GM12878 (cell line): Measurements from ENCODE around the gene ACYP2. TPM values are rescaled to one million over a fixed set of nuclear protein-coding genes. Genes with fewer than 3 reads are reported as not detected.

Experiments used
- ATAC-seq: fragments of 200-7000 bp; cut with Tn5 transposase; 3 replicates; pipeline ENCODE4 v1.9.1; 2020; ENCODE audit warnings: mild to moderate bottlenecking, moderate library complexity
- BruUV-seq: library from RNA; stranded (reverse); fragments of 400-500 nt; replicated peaks from 2 replicates; lab custom pipeline; 2021; lab: Mats Ljungman, UMichigan
- CTCF ChIA-PET: fragments of 300-600 bp; sonication (Branson Sonifier 250); formaldehyde crosslinking; extraction: SDS; loops from one replicate; lab custom pipeline; 2021; ENCODE audit warnings: inconsistent platforms; lab: Yijun Ruan, JAX
- POLR2A ChIA-PET: fragments of 350-600 bp; formaldehyde crosslinking; extraction: SDS; loops from one replicate; lab custom pipeline; 2021; ENCODE audit warnings: inconsistent platforms; lab: Charles Lee
- RAD21 ChIA-PET: fragments of 300-600 bp; sonication (Branson Sonifier 250); formaldehyde crosslinking; loops from one replicate; lab custom pipeline; 2023; ENCODE audit warnings: antibody characterized with exemption; ENCODE audit not compliant: unreplicated experiment; lab: Charles Lee
- SMC1A ChIA-PET: fragments of 300-600 bp; sonication (Branson Sonifier 250); formaldehyde crosslinking; loops from one replicate; lab custom pipeline; 2023; ENCODE audit not compliant: unreplicated experiment, uncharacterized antibody; lab: Charles Lee
- DNase-seq: peaks from one replicate; pipeline ENCODE4 v3.0.0-alpha.2; 2011; ENCODE audit warnings: low read depth, low spot score
- FAIRE-seq: peaks from 3 replicates; lab custom pipeline; 2011; peaks lifted over from hg19 to GRCh38; lab: Jason Lieb, UNC
- H2AFZ ChIP-seq: 2 replicates; pipeline ENCODE4 v1.6.0; 2011; ENCODE audit warnings: low read depth, low read length, control low read depth; ENCODE audit not compliant: control insufficient read depth
- H3K27ac ChIP-seq: 2 replicates; pipeline ENCODE4 v1.5.1; 2011; ENCODE audit warnings: control low read depth; ENCODE audit not compliant: control insufficient read depth, insufficient read depth
- H3K27me3 ChIP-seq, 2 experiments: replicated peaks in 1 of 2; 2 replicates each; pipeline versions ENCODE4 v1.6.0 to v1.6.1; 2011; ENCODE audit warnings: low read length in 1 of 2; ENCODE audit not compliant: control insufficient read depth in 2 of 2, insufficient read depth in 2 of 2
- H3K36me3 ChIP-seq, 2 experiments: 2 replicates each; pipeline ENCODE4 v1.5.1; 2011; ENCODE audit warnings: low read length in 1 of 2; ENCODE audit not compliant: control insufficient read depth in 2 of 2, insufficient read depth in 2 of 2
- H3K4me1 ChIP-seq: 2 replicates; pipeline ENCODE4 v1.6.1; 2011; ENCODE audit warnings: mild to moderate bottlenecking, low read length, moderate library complexity, mixed read lengths; ENCODE audit not compliant: control insufficient read depth, insufficient read depth
- H3K4me2 ChIP-seq: 2 replicates; pipeline ENCODE4 v1.6.0; 2011; ENCODE audit warnings: control low read depth; ENCODE audit not compliant: control insufficient read depth, insufficient read depth
- H3K4me3 ChIP-seq: fragments of 200-600 bp; sonication (generic); 2 replicates; pipeline ENCODE4 v1.5.1; 2016
- H3K79me2 ChIP-seq: 2 replicates; pipeline ENCODE4 v1.6.0; 2011; ENCODE audit warnings: low read length; ENCODE audit not compliant: control insufficient read depth, insufficient read depth
- H3K9ac ChIP-seq: 2 replicates; pipeline ENCODE4 v1.8.0; 2011; ENCODE audit warnings: low read length, control low read depth, mixed read lengths; ENCODE audit not compliant: control insufficient read depth, insufficient read depth
- H3K9me3 ChIP-seq: replicated peaks from 3 replicates; pipeline ENCODE4 v1.5.1; 2011; ENCODE audit warnings: mild to moderate bottlenecking, low read length; ENCODE audit not compliant: control insufficient read depth, insufficient read depth
- H4K20me1 ChIP-seq: 2 replicates; pipeline ENCODE4 v1.6.0; 2011; ENCODE audit not compliant: control insufficient read depth, insufficient read depth
- BHLHE40 ChIP-seq, 2 experiments: fragments of 450-650 bp in 1 of 2; IDR thresholded peaks; 2 replicates each; pipeline ENCODE4 v1.6.1; 2011 to 2017; ENCODE audit warnings: low read depth in 2 of 2, borderline replicate concordance in 1 of 2, improper control_type of control experiment in 1 of 2, low read length in 1 of 2, mild to moderate bottlenecking in 1 of 2
- BRCA1 ChIP-seq: IDR thresholded peaks from 2 replicates; pipeline ENCODE4 v1.6.1; 2011; ENCODE audit warnings: low read depth, low read length, improper control_type of control experiment
- HDGF ChIP-seq: fragments of 450-650 bp; IDR thresholded peaks from 2 replicates; pipeline ENCODE4 v1.6.1; 2016; ENCODE audit warnings: antibody characterized with exemption
- KAT2A ChIP-seq: conservative IDR thresholded peaks from 2 replicates; pipeline ENCODE4 v1.6.1; 2011; ENCODE audit warnings: low read depth, low read length; ENCODE audit not compliant: control insufficient read depth
- SMC3 ChIP-seq: IDR thresholded peaks from 2 replicates; pipeline ENCODE4 v1.6.1; 2011; ENCODE audit warnings: low read length, improper control_type of control experiment, borderline replicate concordance
- TAF1 ChIP-seq: IDR thresholded peaks from 2 replicates; pipeline ENCODE4 v1.6.1; 2011; ENCODE audit warnings: mild to moderate bottlenecking, low read depth, low read length, borderline replicate concordance
- TCF7 ChIP-seq: IDR thresholded peaks from 2 replicates; pipeline ENCODE4 v1.6.1; 2014; ENCODE audit warnings: antibody characterized with exemption, borderline replicate concordance
- WGBS: methylation state at CpG from one replicate; pipeline ENCODE4 v1.1.6; 2016; ENCODE audit warnings: low lambda C conversion rate; ENCODE audit not compliant: insufficient replicate concordance, insufficient coverage; ENCODE audit errors: missing lambda C conversion rate; 5-methylcytosine and 5-hydroxymethylcytosine counted together
- in situ Hi-C: fragments of 300-500 bp; cut with MboI; formaldehyde crosslinking; loops from 9 replicates; pipeline ENCODE4 v1.14.3; 2018; ENCODE audit warnings: mixed read lengths
- intact Hi-C: fragments of 100-400 bp; cut with micrococcal nuclease; formaldehyde crosslinking; loops from one replicate; pipeline ENCODE4 v1.14.2; 2022; ENCODE audit not compliant: unreplicated experiment
- polyA plus RNA-seq, 11 experiments: library from polyadenylated mRNA; depleted of rRNA in 4 of 11; unstranded in 6 of 11; stranded (reverse) in 5 of 11; fragments of >200 nt; fragmentation: Nextera tagmentation in 4 of 11; fragmentation: Illumina TruSeq in 1 of 11; extraction: Ambion mirVana in 4 of 11; extraction: Trizol in 1 of 11; gene quantifications; 1 replicate in 1 of 11; 2 replicates in 10 of 11; pipeline versions ENCODE4 v1.2.1 to v1.2.3, GENCODE V29; 2011 to 2016; ENCODE audit warnings: inconsistent platforms in 2 of 11, missing spikeins in 2 of 11, low read depth in 1 of 11
- total RNA-seq, 4 experiments: library from RNA; depleted of rRNA in 3 of 4; stranded (reverse); fragments of >200 nt in 3 of 4; fragmentation: Illumina TruSeq in 1 of 4; extraction: Trizol in 1 of 4; gene quantifications; 2 replicates each; pipeline versions ENCODE4 v1.2.1 to v1.2.3, GENCODE V29; 2013 to 2021
- TF ChIP-seq, protein P1 (sequence below): fragments of 450-650 bp; conservative IDR thresholded peaks from 2 replicates; pipeline ENCODE4 v1.6.1; 2017; ENCODE audit warnings: mild to moderate bottlenecking, moderate library complexity

ACYP2 gene
- total and polyA plus RNA-seq, 10 of the 15 experiments (the other 5 are each of a cell fraction or from before 2014, with no cell fraction given), result 4.2 to 16.3 (median 9.0) TPM

DNA sequence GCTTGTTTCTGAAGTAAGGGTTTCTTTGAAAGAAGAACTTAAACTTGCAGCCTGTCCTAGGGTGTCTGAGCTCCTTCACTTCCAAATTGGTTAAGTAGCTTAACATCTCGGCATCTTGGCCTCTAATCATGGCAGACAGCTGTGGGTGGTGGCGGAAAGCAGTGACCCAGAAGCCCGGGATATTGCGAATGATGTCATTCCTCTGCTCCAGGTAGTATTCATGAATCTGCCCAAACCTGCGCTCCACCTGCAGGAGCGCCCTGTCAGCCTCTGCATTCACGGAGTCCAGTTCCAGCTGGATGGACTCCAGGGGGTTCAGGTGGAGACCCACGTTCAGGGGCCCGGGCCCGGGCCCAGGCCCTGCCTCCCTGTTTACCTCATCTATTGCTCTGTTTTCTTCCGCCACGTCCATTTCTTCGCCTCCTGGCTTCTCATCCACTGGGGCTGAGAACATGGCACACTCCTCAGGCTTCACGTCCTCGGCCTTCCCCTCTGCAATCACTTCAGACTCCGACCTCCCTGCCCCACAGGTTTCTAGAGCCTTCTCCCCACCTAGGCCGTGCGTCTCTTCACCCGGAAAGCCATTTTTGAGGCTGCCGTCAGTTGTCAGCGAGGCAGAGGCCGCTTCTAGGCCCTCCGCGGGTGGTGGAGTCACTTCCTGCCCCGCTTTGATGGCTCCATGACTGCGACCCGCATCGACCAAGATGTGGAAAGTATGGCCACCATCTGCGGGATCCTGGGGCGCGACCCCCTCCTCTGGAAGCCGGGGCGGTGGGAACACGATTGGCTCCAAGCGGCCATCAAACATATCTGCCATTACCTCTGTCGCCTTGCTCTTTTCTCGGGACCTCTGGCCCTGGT is 140.0 kb downstream of the ACYP2 start:
- Histone ChIP-seq H3K79me2 (no peaks in the 10 kb centered on the region), H3K9ac (no peak overlapping the region), H3K4me1 (peaks cover 6% of the 10 kb centered on the region), H4K20me1 (no peaks in the 10 kb centered on the region), H2AFZ (no peak overlapping the region), H3K4me3 (no peak overlapping the region), H3K9me3 (no peaks in the 10 kb centered on the region; the same call in 2 of the 3 replicates), H3K36me3 (no peaks in the 10 kb centered on the region), H3K27me3 (no peaks in the 10 kb centered on the region), H3K27ac (no peak overlapping the region), H3K4me2 (no peak overlapping the region)
- ChIA-PET SMC1A (interaction anchor here (1.3 kb wide), 1 partner anchor 36 kb away, joined by 3 read pairs; no protein-coding TSS in a partner anchor), RAD21 (no interaction called here), POLR2A (no interaction called here), CTCF (no interaction called here)
- ATAC-seq (no peak), DNase-seq (no peak), FAIRE-seq (no peak)
- 72% methylated on average over 31 of the region's 37 CpGs for WGBS
- TF ChIP-seq TAF1 (no peak), HDGF (no peak), BRCA1 (no peak), BHLHE40 (IDR thresholded peaks at IDR 0.05; ENCODE audit: borderline replicate concordance in 1 of 2, low read depth in 2 of 2, low read length in 1 of 2) (no peak), SMC3 (no peak), TCF7 (no peak), KAT2A (no peak)
- TF ChIP-seq, protein P1, sequence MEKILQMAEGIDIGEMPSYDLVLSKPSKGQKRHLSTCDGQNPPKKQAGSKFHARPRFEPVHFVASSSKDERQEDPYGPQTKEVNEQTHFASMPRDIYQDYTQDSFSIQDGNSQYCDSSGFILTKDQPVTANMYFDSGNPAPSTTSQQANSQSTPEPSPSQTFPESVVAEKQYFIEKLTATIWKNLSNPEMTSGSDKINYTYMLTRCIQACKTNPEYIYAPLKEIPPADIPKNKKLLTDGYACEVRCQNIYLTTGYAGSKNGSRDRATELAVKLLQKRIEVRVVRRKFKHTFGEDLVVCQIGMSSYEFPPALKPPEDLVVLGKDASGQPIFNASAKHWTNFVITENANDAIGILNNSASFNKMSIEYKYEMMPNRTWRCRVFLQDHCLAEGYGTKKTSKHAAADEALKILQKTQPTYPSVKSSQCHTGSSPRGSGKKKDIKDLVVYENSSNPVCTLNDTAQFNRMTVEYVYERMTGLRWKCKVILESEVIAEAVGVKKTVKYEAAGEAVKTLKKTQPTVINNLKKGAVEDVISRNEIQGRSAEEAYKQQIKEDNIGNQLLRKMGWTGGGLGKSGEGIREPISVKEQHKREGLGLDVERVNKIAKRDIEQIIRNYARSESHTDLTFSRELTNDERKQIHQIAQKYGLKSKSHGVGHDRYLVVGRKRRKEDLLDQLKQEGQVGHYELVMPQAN, result no peak
- intact Hi-C loops, result no loop called here
- in situ Hi-C loops, result no loop called here
- BruUV-seq, result no TSS peak
